NB4 (cell line): ENCODE measurements around the gene BAZ1A.

Experiments used
- CTCF ChIP-seq: IDR thresholded peaks from one replicate; pipeline ENCODE4 v1.5.1; 2012; ENCODE audit warnings: low read depth, low read length
- MYC ChIP-seq: IDR thresholded peaks from 2 replicates; pipeline ENCODE4 v1.6.1; 2011; ENCODE audit warnings: low read depth, low read length
- POLR2A ChIP-seq: IDR thresholded peaks from 2 replicates; pipeline ENCODE4 v1.6.1; 2011; ENCODE audit warnings: mild to moderate bottlenecking; ENCODE audit not compliant: insufficient read length; ENCODE audit errors: extremely low read depth
- TF ChIP-seq, protein P1 (sequence below): IDR thresholded peaks from 2 replicates; pipeline ENCODE4 v1.6.1; 2011; ENCODE audit warnings: low read depth, low read length

GRCh38 chr14:34749408-34749807, 125.8 kb downstream of the BAZ1A start:
- TF ChIP-seq MYC: no peak
- no peak for TF ChIP-seq CTCF
- TF ChIP-seq POLR2A: no peak
- TF ChIP-seq, protein P1, sequence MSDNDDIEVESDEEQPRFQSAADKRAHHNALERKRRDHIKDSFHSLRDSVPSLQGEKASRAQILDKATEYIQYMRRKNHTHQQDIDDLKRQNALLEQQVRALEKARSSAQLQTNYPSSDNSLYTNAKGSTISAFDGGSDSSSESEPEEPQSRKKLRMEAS: no peak
